HG02571 (cell line): Measurements from ENCODE around the gene CCDC39.

Experiments used
- ATAC-seq: cut with Tn5 transposase; IDR thresholded peaks from one replicate; pipeline ENCODE4 v1.9.1; 2021; ENCODE audit warnings: mild to moderate bottlenecking, moderate library complexity; ENCODE audit not compliant: unreplicated experiment

CCDC39 gene

DNA sequence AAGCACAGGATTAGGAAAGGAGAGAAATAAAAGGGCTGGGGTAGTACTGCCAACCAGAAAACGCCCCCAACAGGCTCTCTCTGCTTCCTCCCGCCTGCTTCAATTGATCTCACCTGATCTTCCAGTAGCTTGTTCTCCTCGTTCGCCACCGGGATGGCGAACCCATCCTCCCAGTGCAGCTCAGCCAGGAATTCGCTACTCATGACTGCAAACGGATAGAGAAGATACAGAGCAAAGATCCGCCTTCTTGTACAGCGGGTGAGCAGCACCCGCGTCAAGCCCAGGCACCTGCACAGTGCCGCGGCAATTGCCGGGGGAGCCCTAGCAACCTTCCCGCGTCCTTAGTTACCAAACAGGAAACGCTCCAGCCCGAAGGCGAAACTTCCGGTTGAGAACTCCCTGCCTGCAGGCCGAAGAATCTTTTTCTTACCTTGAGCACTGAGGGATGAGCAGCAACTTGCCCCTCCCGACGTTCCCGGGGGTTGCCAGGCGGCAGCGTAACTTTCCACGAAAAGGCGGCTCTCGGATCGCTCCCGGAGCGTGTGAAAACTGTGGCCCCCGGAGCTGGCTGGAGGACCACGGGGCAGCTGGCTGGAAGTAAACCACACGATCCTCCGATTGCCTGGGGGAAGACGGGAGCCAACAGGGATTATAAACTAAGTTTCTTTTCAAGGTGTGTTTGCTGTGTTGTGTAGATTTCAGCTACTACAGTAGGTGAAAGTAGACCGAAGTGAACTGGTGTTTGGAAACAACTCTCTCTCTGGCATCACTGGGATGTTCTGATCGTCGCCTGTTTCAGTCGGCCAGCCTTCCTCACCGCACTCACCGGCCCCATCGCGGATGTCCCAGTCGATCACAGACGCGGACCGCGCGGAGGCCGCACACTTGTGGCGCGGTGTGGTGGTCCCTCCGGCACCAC, at the start of gene CCDC39:
TSS of gene CCDC39 (minus strand) at position 312 of the 919 bp plus-strand sequence. CDS start at position 203, 109 bp downstream.
- ATAC-seq = peak; percentile 98

DNA sequence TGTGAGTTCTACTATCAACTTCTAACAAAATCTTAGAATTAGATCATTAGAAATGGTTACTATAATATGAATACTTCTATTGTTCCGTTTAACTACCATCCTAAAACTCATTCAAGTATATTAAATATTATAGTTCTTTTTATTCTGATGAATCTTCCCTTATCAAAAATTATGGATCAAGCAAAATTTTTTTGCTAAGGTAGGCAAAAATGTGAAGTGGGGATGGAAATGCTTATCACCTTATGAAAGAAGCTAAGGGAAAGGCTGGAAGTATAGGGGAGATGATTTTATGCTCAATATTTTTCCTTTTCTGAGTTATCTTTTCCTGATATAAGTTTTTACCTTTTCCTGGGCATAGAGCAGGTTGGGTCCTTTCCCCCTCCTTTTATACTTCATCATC, 40.7 kb upstream of the CCDC39 start:
- no peak for ATAC-seq

DNA sequence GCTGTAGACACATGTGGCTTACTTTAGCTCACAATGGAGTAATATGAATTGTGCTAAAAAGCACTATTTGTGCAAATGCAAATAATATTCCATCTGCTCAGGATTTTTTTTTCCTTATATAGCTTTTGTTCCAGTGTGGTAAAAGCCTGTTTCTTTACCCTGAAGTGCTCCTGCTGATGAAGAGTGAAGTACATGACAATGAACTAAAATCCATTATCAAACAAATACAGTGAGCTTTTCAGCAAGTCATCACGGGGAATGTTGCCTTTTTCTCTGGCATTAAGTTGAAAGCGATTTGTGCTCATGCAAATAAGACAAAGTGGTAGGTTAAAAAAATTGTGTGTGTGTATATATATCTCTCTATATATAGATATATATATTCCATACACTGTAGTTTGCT, 28.6 kb upstream of the CCDC39 start:
- ATAC-seq = no peak

DNA sequence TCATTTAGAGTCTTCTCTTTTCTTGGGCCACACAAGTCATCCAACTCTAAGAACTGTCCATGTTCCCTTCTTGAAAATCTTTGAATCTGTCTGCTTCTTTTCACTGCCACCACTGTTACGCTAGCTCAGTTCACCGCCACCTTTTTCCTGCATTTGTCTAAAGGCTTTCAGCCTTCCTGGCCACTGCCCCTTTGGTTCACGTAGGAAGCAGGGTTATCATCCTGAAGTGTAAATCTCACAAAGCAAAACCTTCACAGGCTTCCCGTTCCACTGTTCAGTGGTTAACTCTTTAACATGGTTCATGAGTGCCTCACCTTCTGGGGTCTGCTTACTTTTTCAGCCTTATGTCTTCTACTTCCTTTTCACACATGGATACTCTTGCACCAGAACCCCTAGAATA, 26.3 kb upstream of the CCDC39 start:
- ATAC-seq = no peak

DNA sequence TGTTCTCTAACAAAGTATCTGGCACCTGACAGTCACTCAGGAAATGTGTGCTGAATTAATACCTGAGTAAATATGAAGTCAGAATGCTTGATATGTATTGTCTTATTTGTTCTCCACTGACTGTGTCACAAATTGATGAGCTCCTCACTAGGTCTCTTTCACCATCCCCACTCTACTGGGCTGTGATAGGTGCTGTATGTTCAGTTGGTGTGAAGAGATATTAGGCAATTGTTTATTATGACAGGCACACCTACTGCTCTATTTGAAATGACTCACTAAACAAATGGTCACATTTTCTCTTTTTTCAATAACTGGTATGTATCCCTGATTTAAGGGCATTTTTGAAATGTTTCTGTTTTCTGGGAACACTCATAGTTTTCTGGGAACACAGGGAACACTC, 25.2 kb upstream of the CCDC39 start:
- ATAC-seq = no peak

DNA sequence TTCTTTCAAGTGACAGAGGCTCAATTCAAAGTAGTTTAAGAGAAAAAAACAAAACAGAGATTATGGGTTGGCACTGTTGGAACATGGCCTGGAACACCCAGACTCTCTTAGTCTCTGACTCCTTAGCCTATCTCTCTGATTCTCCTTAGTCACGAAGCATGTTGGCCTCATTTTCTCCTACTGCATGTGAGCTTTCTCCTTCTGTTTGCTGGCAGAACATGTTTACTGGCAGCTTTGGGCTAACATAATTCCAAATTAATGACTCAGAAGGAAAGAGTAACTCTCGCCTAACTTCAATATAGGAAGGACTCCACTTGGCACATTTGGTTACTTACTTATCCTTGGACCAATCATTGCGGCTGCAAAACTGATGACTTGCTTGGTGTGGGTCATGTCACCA, 21.7 kb upstream of the CCDC39 start:
- ATAC-seq = no peak

DNA sequence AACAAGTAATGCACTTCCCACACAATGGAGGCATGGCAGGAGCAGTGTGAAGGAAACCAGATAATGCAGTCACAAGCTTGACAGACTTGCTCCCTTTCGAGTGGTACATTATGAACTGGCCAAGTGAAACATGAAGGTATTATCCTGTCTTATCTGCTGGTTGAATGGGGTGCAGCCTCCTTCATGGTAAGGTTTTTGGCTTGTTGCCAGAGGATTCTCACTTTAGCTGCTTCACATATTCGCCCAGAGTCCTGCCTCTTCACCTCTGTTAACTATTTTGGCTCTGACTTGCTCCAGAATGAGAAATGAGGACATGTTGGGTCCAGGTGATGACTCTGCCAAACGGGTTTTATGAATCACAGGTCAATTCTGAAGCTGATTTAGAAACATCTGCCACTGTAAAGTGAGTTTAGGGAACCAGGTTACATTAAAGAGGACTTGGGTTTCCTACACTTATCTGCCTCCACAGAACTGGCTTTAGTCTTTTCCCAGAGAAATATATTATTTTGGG, 19.5 kb upstream of the CCDC39 start:
- ATAC-seq = no peak

DNA sequence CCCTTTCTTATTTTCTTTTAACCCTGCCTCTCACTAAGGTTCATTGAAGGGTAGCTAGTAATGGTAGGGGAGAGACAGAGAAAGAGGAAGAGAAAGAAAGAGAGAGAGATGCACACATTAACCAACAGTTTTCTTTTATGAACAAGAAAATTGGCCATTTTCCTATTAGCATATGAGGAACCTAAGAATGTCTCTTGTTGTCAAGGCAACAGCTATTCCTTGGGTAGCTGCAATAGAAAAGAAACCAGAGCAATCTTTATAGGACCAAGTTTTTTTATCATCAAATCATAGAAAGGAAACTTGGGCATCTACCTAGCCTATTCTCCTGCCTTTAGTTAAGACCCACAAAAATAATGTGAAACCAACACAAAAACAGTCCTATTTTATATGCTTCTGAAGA, 15.0 kb upstream of the CCDC39 start:
- ATAC-seq = no peak

DNA sequence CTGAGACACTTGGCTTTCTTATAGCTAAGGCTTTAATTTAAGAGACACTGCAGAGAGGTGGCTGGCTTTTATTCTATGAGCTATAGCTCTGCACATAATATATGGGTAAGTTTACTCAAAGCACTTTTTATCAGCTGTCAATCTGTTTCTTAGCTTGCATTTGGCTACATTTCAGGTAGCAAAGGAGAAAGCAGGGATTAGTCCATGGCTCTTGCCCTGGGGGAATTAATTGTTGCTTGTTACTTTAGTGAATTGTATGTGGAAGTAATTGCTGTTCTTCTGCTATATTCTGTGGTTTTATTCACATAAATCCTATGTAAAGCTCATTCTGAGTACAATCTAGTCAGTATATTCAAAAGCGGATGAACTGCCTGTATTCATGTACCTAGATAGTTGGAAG, 14.4 kb upstream of the CCDC39 start:
- ATAC-seq = no peak

DNA sequence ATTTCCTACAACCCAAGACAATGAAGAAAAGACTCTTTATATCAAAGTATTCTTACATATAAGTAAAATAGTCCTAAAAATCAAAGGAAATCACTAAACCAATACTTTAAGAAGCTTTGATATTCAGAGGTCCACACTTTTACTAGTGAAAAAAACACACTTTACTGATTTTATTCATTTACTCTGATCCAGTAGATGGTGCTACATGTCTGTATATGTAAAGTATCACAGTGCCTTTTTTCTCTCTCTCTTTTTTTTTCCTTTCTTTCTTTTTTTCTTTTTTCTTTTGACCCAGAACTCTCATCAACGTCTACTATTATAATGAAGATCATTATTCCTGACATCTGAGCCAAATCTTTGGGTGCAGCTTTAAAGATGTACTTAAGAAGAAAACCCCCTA, 10.8 kb upstream of the CCDC39 start:
- ATAC-seq = no peak

DNA sequence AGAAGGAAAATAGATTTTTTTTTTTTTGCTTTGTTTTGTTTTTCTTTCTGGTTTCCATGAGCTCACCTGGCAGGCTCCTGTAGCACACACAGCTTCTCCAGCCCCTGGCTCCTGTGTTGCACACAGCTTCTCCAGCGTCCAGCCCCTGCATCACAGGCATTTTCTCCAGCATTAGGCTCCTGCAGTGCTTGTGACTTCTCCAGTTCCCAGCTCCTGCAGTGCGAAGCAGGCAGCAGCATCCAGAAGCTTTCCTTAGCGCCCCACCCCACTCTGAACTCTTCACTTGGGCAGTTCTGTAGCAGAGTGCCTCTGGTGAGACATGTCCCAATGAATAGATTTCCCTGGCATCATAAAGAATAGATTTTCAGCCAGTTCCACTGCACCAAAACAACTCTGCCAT, 5.5 kb upstream of the CCDC39 start:
- no peak for ATAC-seq

DNA sequence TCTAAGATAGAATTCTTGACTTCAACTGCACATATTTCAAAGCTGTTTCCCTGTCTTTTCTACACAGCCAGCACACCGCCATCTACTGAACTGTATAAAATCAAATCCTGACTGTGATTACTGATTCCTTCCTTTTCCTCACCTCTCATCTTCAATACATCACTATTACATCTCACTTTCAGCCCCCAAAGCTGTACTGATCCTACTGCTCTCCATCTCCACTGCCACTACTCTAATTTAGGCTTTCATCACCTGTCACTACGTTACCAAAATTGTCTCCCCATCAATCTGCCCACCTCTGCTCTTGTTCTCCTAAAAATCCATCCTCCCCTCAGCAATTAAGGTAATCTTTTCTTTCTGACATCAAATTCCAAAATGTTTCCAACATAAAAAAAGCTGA, 4.5 kb upstream of the CCDC39 start:
- no peak for ATAC-seq

DNA sequence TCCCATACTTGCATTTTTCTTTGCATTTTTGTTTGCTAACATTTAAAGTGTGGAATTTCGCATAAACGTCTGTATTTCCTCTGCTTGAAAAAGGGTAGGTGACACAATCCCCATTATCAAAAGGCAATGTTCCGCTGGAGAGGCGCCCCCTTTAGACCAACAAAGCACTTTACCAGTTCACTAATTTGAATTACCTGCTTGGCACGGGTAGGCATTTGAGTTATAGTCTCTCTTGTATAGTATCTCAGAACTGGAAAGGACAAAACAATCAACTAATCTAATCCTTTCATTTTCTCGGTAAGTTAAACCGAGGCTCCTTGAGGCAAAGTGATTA, 775 bp upstream of the CCDC39 start:
- peak; percentile 36 for ATAC-seq

DNA sequence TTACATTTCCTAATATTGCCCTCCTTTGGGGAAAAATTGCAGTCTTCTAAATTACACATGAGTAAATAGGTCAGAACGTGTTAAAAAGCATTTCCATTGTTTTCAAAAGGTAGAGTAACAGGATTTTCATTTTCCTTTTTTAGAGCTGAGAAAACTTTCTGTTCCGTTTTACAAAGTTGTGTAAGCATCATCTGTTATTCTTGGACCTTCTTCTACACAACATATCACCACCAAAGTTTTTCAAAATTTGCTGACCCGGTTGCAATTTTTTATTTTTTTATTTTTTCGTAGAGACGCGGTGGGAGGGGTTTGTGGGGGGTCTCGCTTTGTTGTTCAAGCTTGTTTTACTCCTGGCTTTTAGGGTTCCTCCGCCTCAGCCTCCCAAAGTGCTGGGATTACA, 1.1 kb downstream of the CCDC39 start:
- ATAC-seq = no peak

DNA sequence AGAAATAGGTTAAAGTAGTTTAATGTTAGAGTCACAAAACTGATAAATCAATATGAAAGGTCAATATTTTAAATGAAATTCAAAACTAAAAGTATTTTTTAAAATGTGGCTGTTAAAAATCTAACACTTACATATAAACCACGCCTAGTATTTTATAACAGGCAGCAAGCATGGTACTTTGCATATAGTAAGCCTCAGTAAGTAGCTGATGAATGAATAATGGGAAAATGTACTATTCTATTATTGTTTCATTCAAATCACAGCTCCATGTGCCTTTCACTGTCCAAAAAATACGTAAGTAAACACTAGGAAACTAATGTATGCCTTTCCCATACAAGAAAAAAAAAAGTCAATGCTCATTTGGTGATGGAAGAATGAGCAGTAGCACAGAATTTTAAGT, 17.8 kb downstream of the CCDC39 start:
- no peak for ATAC-seq

DNA sequence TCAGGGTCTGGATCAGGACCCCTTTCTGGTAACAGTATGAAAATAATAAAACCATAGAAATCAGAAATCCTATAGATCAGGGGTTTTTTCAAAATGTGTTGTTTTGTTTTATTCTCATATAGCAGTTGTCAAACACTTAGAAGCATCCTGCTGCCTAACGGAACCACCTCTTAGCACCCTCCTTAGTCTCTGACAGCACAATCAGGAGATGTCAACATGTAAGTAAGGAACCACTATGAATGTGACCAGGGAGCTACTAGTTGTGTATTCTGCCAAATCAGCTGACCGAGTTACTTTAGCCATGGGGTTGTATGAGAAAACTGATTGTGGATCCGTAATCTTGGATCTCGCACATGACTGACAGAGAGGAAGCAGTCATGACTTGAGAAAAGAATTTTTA, 22.2 kb downstream of the CCDC39 start:
- ATAC-seq = no peak

DNA sequence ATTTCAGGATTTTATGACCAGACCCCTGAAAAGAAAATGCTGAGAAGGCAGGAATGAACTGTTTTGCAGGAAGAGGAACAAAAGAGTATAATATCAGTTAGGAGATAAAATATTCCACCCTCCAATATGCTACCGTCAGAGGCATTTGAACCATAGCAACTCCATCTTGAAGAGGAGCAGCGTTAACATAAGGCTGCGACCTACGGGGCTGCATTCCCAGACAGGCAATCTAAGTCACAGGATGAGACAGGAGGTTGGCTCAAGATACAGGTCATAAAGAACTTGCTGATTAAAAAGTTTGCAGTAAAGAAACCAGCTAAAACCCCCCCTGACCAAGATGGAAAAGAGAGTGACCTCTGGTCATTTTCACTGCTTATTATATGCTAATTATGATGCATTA, 22.9 kb downstream of the CCDC39 start:
- no peak for ATAC-seq

DNA sequence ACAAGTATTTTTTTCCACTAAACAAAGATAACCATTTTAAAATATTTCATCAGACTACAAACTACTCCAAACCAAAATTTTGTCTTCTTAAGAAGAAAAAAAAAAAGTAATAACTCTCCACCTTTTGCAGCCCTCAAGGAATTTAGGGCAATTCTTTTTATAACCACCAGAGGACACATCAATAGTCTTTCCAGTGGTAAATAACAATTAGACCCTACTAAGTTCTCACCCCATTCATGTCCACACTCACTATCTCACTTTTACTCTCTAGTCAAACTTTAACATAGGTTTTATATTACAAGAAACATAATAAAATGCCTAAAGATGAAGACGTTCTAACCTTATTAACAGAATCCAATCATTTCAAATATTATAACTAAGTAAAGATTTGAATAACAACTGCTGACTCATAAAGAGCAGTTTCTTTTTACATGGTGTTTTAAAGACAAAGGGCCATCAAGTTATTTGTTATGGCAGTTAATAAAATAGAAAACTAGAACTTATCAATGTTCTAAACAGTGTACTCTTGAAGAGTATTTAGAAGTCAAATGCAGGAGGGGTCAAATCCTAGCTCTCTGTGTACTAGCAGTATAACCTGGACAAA, 33.0 kb downstream of the CCDC39 start:
- no peak for ATAC-seq

DNA sequence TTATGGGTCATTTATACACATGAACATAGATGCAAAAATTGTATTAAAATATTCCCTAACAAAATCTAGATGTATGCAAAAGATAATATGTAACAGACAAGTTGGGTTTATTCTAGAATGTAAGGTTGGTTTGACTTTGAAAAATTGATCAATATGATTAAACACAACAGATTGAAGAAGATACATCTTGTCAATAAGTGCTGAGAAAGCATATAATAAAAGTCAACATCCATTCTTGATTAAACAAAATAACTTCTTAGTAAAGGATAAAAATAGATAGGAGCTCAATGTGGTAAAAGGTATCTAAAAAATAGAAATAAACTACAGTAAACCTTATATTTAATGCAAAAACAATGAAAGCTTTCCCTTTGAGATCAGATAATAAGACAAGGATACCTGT, 38.3 kb downstream of the CCDC39 start:
- no peak for ATAC-seq

DNA sequence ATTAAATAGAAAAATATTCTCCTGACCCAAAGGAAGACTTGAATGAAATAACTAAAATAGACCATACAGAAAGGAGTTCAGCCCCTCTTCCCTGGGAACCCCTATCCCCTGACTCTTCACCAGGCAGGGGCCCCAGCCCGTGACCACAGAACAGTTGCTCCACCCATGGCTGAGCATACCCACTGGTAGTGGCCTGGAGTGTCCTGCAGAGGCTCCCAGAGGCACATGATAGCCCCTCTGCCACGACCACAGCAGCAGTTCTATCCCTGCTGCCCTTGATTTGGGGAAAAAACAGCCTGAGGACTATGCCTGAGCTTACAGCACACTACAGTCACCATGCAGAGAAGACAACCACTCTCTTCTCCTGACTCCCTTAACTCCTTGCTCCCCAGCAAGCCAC, 45.6 kb downstream of the CCDC39 start:
- no peak for ATAC-seq

DNA sequence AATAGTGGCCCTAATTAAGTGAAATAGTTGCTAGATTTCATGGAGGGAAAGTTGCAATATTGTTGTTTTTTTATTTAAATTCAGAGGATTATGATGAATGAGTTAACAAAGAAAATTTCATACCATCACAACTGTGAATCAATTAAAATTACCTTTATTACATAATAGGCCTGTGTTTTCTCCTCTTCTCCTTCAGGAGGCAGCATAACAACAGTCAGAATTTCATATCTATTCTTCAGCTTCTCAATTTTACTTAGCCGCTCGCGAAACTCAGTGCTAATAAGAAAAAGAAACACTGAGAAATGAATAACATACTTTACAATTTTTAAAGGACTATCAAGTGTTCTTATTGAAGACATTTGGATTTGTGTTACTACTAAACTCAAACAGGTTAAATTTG, 48.0 kb downstream of the CCDC39 start:
- ATAC-seq = no peak

DNA sequence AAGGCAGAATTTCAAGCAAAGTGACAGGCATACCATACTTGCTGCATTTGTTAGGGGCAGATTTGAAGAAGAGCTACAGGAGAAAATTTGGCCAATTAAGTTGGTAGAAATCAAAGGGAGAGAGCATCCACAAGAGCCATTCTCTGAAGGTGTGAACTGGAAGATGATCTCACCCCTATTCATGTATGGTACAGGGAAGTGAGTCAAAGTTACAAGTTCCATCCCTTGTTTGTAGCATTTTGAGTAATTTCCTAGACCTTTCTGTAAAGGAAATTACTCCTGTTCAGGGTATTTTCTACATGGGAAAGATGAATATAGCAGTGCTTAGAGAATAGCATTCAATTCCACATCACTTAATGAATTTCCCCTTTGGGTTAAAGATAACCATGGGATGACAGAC, 48.9 kb downstream of the CCDC39 start:
- no peak for ATAC-seq
